K562 (cell line): ENCODE measurements around the gene RNF224. TPM values are rescaled to one million over a fixed set of nuclear protein-coding genes. Genes with fewer than 3 reads are reported as not detected.

ENCODE experiments used
- ATAC-seq: fragments of 200-7000 bp; cut with Tn5 transposase; 3 replicates; pipeline ENCODE4 v1.9.1; 2020; ENCODE audit warnings: moderate library complexity
- BruUV-seq: library from RNA; stranded (reverse); fragments of 400-500 nt; replicated peaks from 2 replicates; lab custom pipeline; 2021; lab: Mats Ljungman, UMichigan
- CTCF ChIA-PET: fragments of 300-600 bp; formaldehyde crosslinking; extraction: SDS; loops from one replicate; lab custom pipeline; 2021; ENCODE audit warnings: low intra/inter-chr PET ratio; lab: Yijun Ruan, JAX
- POLR2A ChIA-PET: fragments of 300-600, 350-650 bp; sonication (Branson Sonifier 250); formaldehyde crosslinking; extraction: SDS; loops from one replicate; lab custom pipeline; 2021; ENCODE audit warnings: antibody characterized with exemption, inconsistent platforms; lab: Yijun Ruan, JAX
- DNase-seq, 4 experiments: peaks; one replicate each; pipeline versions ENCODE4 v3.0.0 to v3.0.0-alpha.2; 2011 to 2018; ENCODE audit warnings: low spot score in 3 of 4, mixed read lengths in 3 of 4; ENCODE audit errors: extremely low read depth in 1 of 4
- FAIRE-seq: peaks from 2 replicates; lab custom pipeline; 2011; peaks lifted over from hg19 to GRCh38; lab: Jason Lieb, UNC
- H2AFZ ChIP-seq: 2 replicates; pipeline ENCODE4 v1.6.0; 2011; ENCODE audit warnings: low read depth, low read length, control low read depth, inconsistent platforms
- H3K27ac ChIP-seq: fragments of 200-600 bp; 3 replicates; pipeline ENCODE4 v1.8.0; 2011; ENCODE audit warnings: low read depth, mild to moderate bottlenecking, control low read depth, inconsistent platforms, low read length, moderate library complexity, mixed read lengths; ENCODE audit errors: extremely low read depth
- H3K27me3 ChIP-seq, 2 experiments: fragments of 300-600 bp in 1 of 2; 2 replicates in 1 of 2; 3 replicates in 1 of 2; pipeline versions ENCODE4 v1.6.0 to v1.8.0; 2011; ENCODE audit warnings: inconsistent platforms in 2 of 2, low read length in 2 of 2, mild to moderate bottlenecking in 1 of 2, mixed read lengths in 1 of 2, moderate library complexity in 1 of 2; ENCODE audit not compliant: control insufficient read depth in 2 of 2, insufficient read depth in 2 of 2
- H3K36me3 ChIP-seq: fragments of 300-600 bp; 3 replicates; pipeline ENCODE4 v1.8.0; 2011; ENCODE audit warnings: mild to moderate bottlenecking, low read length, inconsistent platforms; ENCODE audit not compliant: control insufficient read depth, insufficient read depth
- H3K4me1 ChIP-seq, 2 experiments: fragments of 200-600 bp in 1 of 2; replicated peaks in 1 of 2; 2 replicates in 1 of 2; 3 replicates in 1 of 2; pipeline versions ENCODE4 v1.5.1 to v1.8.0; 2011; ENCODE audit warnings: inconsistent platforms in 2 of 2, low read length in 2 of 2, mild to moderate bottlenecking in 1 of 2, mixed read lengths in 1 of 2, moderate library complexity in 1 of 2; ENCODE audit not compliant: control insufficient read depth in 2 of 2, insufficient read depth in 2 of 2
- H3K4me2 ChIP-seq: 2 replicates; pipeline ENCODE4 v1.6.1; 2011; ENCODE audit warnings: low read length, control low read depth, inconsistent platforms, mixed read lengths; ENCODE audit not compliant: insufficient read depth
- H3K4me3 ChIP-seq: fragments of 200-600 bp; sonication (generic), shearing (Covaris generic); 2 replicates; pipeline ENCODE4 v1.5.1; 2016; ENCODE audit warnings: control low read depth, inconsistent platforms
- H3K79me2 ChIP-seq: fragments of 200-600 bp; 3 replicates; pipeline ENCODE4 v1.8.0; 2011; ENCODE audit warnings: low read length, inconsistent platforms; ENCODE audit not compliant: control insufficient read depth, insufficient read depth
- H3K9ac ChIP-seq, 2 experiments: 2 replicates each; pipeline versions ENCODE4 v1.6.0 to v1.6.1; 2011; ENCODE audit warnings: low read depth in 2 of 2, low read length in 2 of 2, control low read depth in 1 of 2, inconsistent platforms in 1 of 2, mild to moderate bottlenecking in 1 of 2, mixed read lengths in 1 of 2; ENCODE audit not compliant: insufficient read depth in 1 of 2
- H3K9me1 ChIP-seq: one replicate; pipeline ENCODE4 v1.6.0; 2011; ENCODE audit warnings: inconsistent platforms, mild to moderate bottlenecking, low read length, moderate library complexity; ENCODE audit not compliant: control insufficient read depth, insufficient read depth
- H3K9me3 ChIP-seq: replicated peaks from 2 replicates; pipeline ENCODE4 v1.5.1; 2011; ENCODE audit warnings: low read depth, low read length, inconsistent platforms; ENCODE audit not compliant: control insufficient read depth, insufficient read depth
- H4K20me1 ChIP-seq: replicated peaks from 2 replicates; pipeline ENCODE4 v1.6.1; 2011; ENCODE audit warnings: low read length, inconsistent platforms, mixed read lengths; ENCODE audit not compliant: control insufficient read depth, insufficient read depth
- CREB1 ChIP-seq, 2 experiments: sonication (generic) in 1 of 2; formaldehyde crosslinking in 1 of 2; IDR thresholded peaks; 2 replicates each; pipeline versions ENCODE4 v1.6.1 to v1.8.0; 2012 to 2022; ENCODE audit warnings: inconsistent platforms in 1 of 2, mild to moderate bottlenecking in 1 of 2, missing genetic modification reagents in 1 of 2, moderate library complexity in 1 of 2
- ETV6 ChIP-seq, 3 experiments: fragments of 150-350 bp in 1 of 3; sonication (generic) in 1 of 3; formaldehyde crosslinking in 1 of 3; IDR thresholded peaks; 2 replicates each; pipeline versions ENCODE4 v1.6.1 to v1.8.0; 2014 to 2022; ENCODE audit warnings: borderline replicate concordance in 2 of 3, low read depth in 2 of 3, antibody characterized with exemption in 1 of 3, low read length in 1 of 3, mild to moderate bottlenecking in 1 of 3, missing genetic modification reagents in 1 of 3
- HMGN3 ChIP-seq: IDR thresholded peaks from 2 replicates; pipeline ENCODE4 v1.6.1; 2011; ENCODE audit warnings: borderline replicate concordance, low read depth, mild to moderate bottlenecking, mixed read lengths, low read length; ENCODE audit not compliant: insufficient read length; ENCODE audit errors: extremely low read depth
- HNRNPLL ChIP-seq: fragments of 200-400 bp; formaldehyde crosslinking; IDR thresholded peaks from 2 replicates; pipeline ENCODE4 v1.6.1; 2017; ENCODE audit warnings: low read length, low read depth, mild to moderate bottlenecking; ENCODE audit not compliant: poor library complexity, severe bottlenecking
- JUND ChIP-seq, 2 experiments: IDR thresholded peaks; 2 replicates in 1 of 2; 3 replicates in 1 of 2; pipeline ENCODE4 v1.6.1; 2011; ENCODE audit warnings: borderline replicate concordance in 2 of 2, low read depth in 2 of 2, low read length in 2 of 2, improper control_type of control experiment in 1 of 2, missing biosample characterization in 1 of 2, missing genetic modification characterization in 1 of 2, missing genetic modification reagents in 1 of 2
- L3MBTL2 ChIP-seq: fragments of 450-650 bp; IDR thresholded peaks from 2 replicates; pipeline ENCODE4 v1.6.1; 2016; ENCODE audit warnings: mild to moderate bottlenecking, moderate library complexity
- MEF2A ChIP-seq: IDR thresholded peaks from 2 replicates; pipeline ENCODE4 v1.6.1; 2011; ENCODE audit warnings: low read depth, mild to moderate bottlenecking, low read length, moderate library complexity; ENCODE audit not compliant: control insufficient read depth
- MXI1 ChIP-seq: IDR thresholded peaks from 2 replicates; pipeline ENCODE4 v1.6.1; 2011; ENCODE audit warnings: low read depth, mild to moderate bottlenecking, improper control_type of control experiment, low read length
- POLR2G ChIP-seq: fragments of 200-400 bp; formaldehyde crosslinking; IDR thresholded peaks from 2 replicates; pipeline ENCODE4 v1.6.1; 2017; ENCODE audit warnings: low read depth, mild to moderate bottlenecking, antibody characterized with exemption, low read length, moderate library complexity
- RNF2 ChIP-seq: sonication (generic); IDR thresholded peaks from 2 replicates; pipeline ENCODE4 v1.6.1; 2016
- SNRNP70 ChIP-seq: fragments of 200-400 bp; formaldehyde crosslinking; optimal IDR thresholded peaks from 2 replicates; pipeline ENCODE3; 2017; ENCODE audit warnings: low read depth, low read length
- U2AF2 ChIP-seq: fragments of 200-400 bp; formaldehyde crosslinking; optimal IDR thresholded peaks from 2 replicates; pipeline ENCODE3; 2017; ENCODE audit warnings: low read depth, mild to moderate bottlenecking, low read length
- ZFPM2 ChIP-seq: fragments of 250-450 bp; sonication (Bioruptor Pico); IDR thresholded peaks from 2 replicates; pipeline ENCODE4 v1.5.1; 2022; ENCODE audit warnings: mild to moderate bottlenecking
- ZNF197 ChIP-seq: fragments of 200-800 bp; sonication (Bioruptor generic); IDR thresholded peaks from 2 replicates; pipeline ENCODE4 v1.6.1; 2016; ENCODE audit warnings: low read depth, missing genetic modification characterization, missing compliant biosample characterization
- ZNF280B ChIP-seq: fragments of 250-450 bp; sonication (Bioruptor Pico); IDR thresholded peaks from 2 replicates; pipeline ENCODE4 v1.5.1; 2021; ENCODE audit warnings: mild to moderate bottlenecking
- ZNF766 ChIP-seq: fragments of 200-800 bp; sonication (Bioruptor generic); conservative IDR thresholded peaks from 2 replicates; pipeline ENCODE4 v1.6.1; 2016; ENCODE audit warnings: missing genetic modification characterization, missing compliant biosample characterization
- WGBS: fragments of 100-300 bp; shearing (Covaris generic); methylation state at CpG from one replicate; pipeline ENCODE4 v1.1.6; 2016; ENCODE audit warnings: low coverage, mixed read lengths; ENCODE audit not compliant: insufficient coverage; ENCODE audit errors: missing lambda C conversion rate; 5-methylcytosine and 5-hydroxymethylcytosine counted together
- in situ Hi-C: fragments of 300-500 bp; cut with MboI; formaldehyde crosslinking; loops from 4 replicates; pipeline ENCODE4 v1.15.0; 2018; ENCODE audit warnings: inconsistent platforms, mixed read lengths
- intact Hi-C: fragments of 100-400 bp; cut with micrococcal nuclease; formaldehyde crosslinking; loops from 2 replicates; pipeline ENCODE4 v1.14.2; 2022
- polyA plus RNA-seq, 8 experiments: library from polyadenylated mRNA; depleted of rRNA in 4 of 8; stranded (reverse) in 5 of 8; unstranded in 3 of 8; fragments of >200 nt; fragmentation: Nextera tagmentation in 2 of 8; fragmentation: Illumina TruSeq in 1 of 8; extraction: Ambion mirVana in 2 of 8; extraction: Trizol in 1 of 8; gene quantifications; 2 replicates each; pipeline versions ENCODE4 v1.2.1 to v1.2.3, GENCODE V29; 2011 to 2014; ENCODE audit warnings: inconsistent platforms in 1 of 8, missing spikeins in 1 of 8
- total RNA-seq, 7 experiments: library from RNA; depleted of rRNA in 6 of 7; stranded (reverse); fragments of >200 nt in 6 of 7; fragmentation: Illumina TruSeq in 2 of 7; extraction: Trizol in 2 of 7; gene quantifications; 2 replicates each; pipeline versions ENCODE4 v1.2.1 to v1.2.3, GENCODE V29; 2011 to 2021; ENCODE audit warnings: low replicate concordance in 1 of 7

The RNF224 gene
- total and polyA plus RNA-seq, 9 of the 15 experiments (the other 6 are each of a cell fraction or from before 2014, with no cell fraction given), result not detected

DNA sequence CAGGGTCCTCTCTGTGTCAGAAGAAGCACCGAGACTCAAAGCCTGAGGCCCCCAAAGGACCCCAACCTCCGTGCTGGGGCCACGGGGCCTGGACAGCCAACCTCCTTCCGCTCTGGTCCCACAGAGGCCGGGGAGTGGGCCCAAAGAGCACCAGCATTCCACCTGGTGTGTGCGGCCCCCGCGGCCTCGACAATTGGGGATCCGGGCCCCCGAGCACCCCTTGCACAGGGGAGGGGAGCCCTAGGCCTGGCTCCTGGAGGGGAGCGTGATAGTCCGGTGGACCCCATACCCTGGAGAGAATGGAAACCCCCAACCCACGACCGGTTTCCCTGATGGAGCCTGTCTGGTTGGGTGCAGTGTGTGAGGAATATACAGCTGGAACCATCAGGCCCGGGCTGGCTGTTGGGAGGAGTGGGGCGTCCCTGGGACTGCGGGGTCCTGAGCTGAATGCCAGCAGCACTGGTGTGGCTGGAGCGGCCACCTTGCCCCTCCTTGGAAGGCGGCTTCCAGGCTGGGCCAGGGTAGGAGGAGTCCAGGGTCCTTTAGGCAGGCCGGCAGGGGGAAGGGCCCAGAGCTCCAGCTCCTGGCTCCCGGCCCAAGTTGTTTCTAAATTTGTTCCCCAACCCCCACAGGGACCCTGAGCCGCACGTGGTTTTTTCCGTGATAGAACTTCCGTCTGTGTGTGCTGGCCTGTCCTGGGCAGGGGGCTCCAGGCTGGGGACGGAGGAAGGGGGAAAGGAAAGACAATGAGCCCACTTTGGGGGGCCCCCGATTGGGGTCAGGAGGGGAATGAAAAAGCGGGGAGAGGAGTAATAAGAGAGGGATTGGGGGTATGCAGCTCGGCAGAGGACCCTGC lies 49.4 kb downstream of the RNF224 start:
- peak overlapping the region; percentile 91 to 92 for H3K9ac ChIP-seq
- BruUV-seq, result TSS peak; percentile 81
- POLR2A ChIA-PET, result interaction anchor here (0.5 to 2.6 kb wide), 15 partner anchors 10 to 277 kb away, joined by 3 to 23 read pairs (median 3); partner anchors contain the start of genes LRRC26, MRPL41, NELFB and TUBB4B
- 0 out of 2 replicates have a peak, but pooled peaks have one; percentile 41 for TF ChIP-seq ZNF766
- TF ChIP-seq MXI1, result peak; percentile 49; the same call in 1 of the 2 replicates
- no peak for TF ChIP-seq SNRNP70
- TF ChIP-seq ZFPM2, result no peak
- no peak; the same call in 1 of the 2 replicates for TF ChIP-seq CREB1 (IDR thresholded peaks at IDR 0.05)
- TF ChIP-seq CREB1 (CRISPR knock-in tag; IDR thresholded peaks at IDR 0.05), result no peak
- TF ChIP-seq HMGN3, result no peak
- TF ChIP-seq MEF2A, result peak; percentile 70
- no peak for TF ChIP-seq U2AF2
- TF ChIP-seq HNRNPLL, result no peak
- peak; percentile 41; the same call in 1 of the 2 replicates for TF ChIP-seq POLR2G
- TF ChIP-seq ETV6 (IDR thresholded peaks at IDR 0.05; ENCODE audit: borderline replicate concordance in 1 of 2, low read depth in 2 of 2, low read length in 1 of 2), result peak; percentile 29 to 32; a peak in 1 of 4 replicates
- TF ChIP-seq ETV6 (CRISPR knock-in tag; IDR thresholded peaks at IDR 0.05; ENCODE audit: borderline replicate concordance), result no peak
- peak; percentile 85 for TF ChIP-seq L3MBTL2
- peak; percentile 31; the same call in 1 of the 2 replicates for TF ChIP-seq JUND (IDR thresholded peaks at IDR 0.05; ENCODE audit: borderline replicate concordance, low read depth, low read length)
- TF ChIP-seq JUND (tag; IDR thresholded peaks at IDR 0.05; ENCODE audit: borderline replicate concordance, low read depth, low read length), result no peak
- TF ChIP-seq ZNF280B, result no peak
- peak; percentile 42; the same call in 1 of the 2 replicates for TF ChIP-seq RNF2
- TF ChIP-seq ZNF197, result no peak

More for the DNA sequence above, 49.4 kb downstream of the RNF224 start:
- Histone ChIP-seq H2AFZ (peak overlapping the region; percentile 88), H3K9me1 (no peaks in the 10 kb centered on the region), H3K79me2 (peaks cover 37% of the 10 kb centered on the region), H3K27me3 (no peaks in the 10 kb centered on the region), H3K4me2 (peak overlapping the region; percentile 82), H3K4me3 (peak overlapping the region; percentile 88), H4K20me1 (no peaks in the 10 kb centered on the region), H3K36me3 (peaks cover 51% of the 10 kb centered on the region; the same call in 1 of the 3 replicates), H3K9me3 (no peaks in the 10 kb centered on the region), H3K27ac (peak overlapping the region; percentile 98), H3K4me1 (peaks cover 17 to 97% of the 10 kb centered on the region in 2 experiments)
- WGBS, result 15% methylated on average over 19 of the region's 30 CpGs
- ATAC-seq, result peak; percentile 73
- FAIRE-seq, result peak; percentile 95
- DNase-seq, result peak; percentile 77 to 93 (median 84)
- in situ Hi-C loops, result no loop called here
- intact Hi-C loops, result loop anchor here (1.0 to 2.0 kb wide), 2 partner anchors 22 to 35 kb away; partner anchors contain the start of genes NELFB and TUBB4B
- CTCF ChIA-PET, result interaction anchor here (1.0 to 2.3 kb wide), 2 partner anchors 18 to 168 kb away, joined by 4 to 8 read pairs; no protein-coding TSS in a partner anchor
